Renal cortical epithelial cell (primary cell): Measurements from ENCODE around the gene SHISA3. TPM values are rescaled to one million over a fixed set of nuclear protein-coding genes. Genes with fewer than 3 reads are reported as not detected.

Experiments used
- DNase-seq: peaks from one replicate; pipeline ENCODE4 v3.0.0-alpha.2; 2011; ENCODE audit warnings: low read depth
- total RNA-seq: library from RNA; depleted of rRNA; stranded (reverse); fragments of >200 nt; gene quantifications from 2 replicates; pipeline ENCODE4 v1.2.3, GENCODE V29; 2014

The SHISA3 gene
- total RNA-seq, 1 donor from 2014 or later: 0.20 TPM

- DNase-seq: peak; percentile 62
These were observed 5.3 kb upstream of the SHISA3 start for GRCh38 chr4:42391981-42392380.

- DNase-seq: no peak
These were observed 4.9 kb upstream of the SHISA3 start for GRCh38 chr4:42392436-42392835.

- DNase-seq: no peak
These were observed 1.7 kb upstream of the SHISA3 start for GRCh38 chr4:42395595-42395994.

GRCh38 chr4:42396361-42396751 is 932 bp upstream of the SHISA3 start:
- DNase-seq: no peak

GRCh38 chr4:42397635-42398170 is 415 bp downstream of the SHISA3 start:
- no peak for DNase-seq

- no peak for DNase-seq
These were observed 1.0 kb downstream of the SHISA3 start for GRCh38 chr4:42398171-42398870.

- DNase-seq: no peak
These were observed 1.6 kb downstream of the SHISA3 start for GRCh38 chr4:42398871-42399331.

- DNase-seq: no peak
These were observed 2.1 kb downstream of the SHISA3 start for GRCh38 chr4:42399393-42399792.

- peak; percentile 49 for DNase-seq
These were observed 3.9 kb downstream of the SHISA3 start for GRCh38 chr4:42401171-42401570.

- DNase-seq: no peak
These were observed 6.7 kb downstream of the SHISA3 start for GRCh38 chr4:42404001-42404400.

GRCh38 chr4:42410446-42410845 is 13.2 kb downstream of the SHISA3 start:
- no peak for DNase-seq

- no peak for DNase-seq
These were observed 14.5 kb downstream of the SHISA3 start for GRCh38 chr4:42411803-42412202.

- peak; percentile 96 for DNase-seq
These were observed 15.0 kb downstream of the SHISA3 start for GRCh38 chr4:42412251-42412650.

- no peak for DNase-seq
These were observed 18.0 kb downstream of the SHISA3 start for GRCh38 chr4:42415281-42415680.

- DNase-seq: no peak
These were observed 18.7 kb downstream of the SHISA3 start for GRCh38 chr4:42416017-42416416.

- DNase-seq: no peak
These were observed 20.3 kb downstream of the SHISA3 start for GRCh38 chr4:42417550-42417949.

GRCh38 chr4:42420140-42420539 is 22.9 kb downstream of the SHISA3 start:
- DNase-seq: peak; percentile 69

- DNase-seq: no peak
These were observed 28.1 kb downstream of the SHISA3 start for GRCh38 chr4:42425146-42426065.

GRCh38 chr4:42428036-42428435 is 30.7 kb downstream of the SHISA3 start:
- DNase-seq: no peak

- DNase-seq: no peak
These were observed 39.8 kb downstream of the SHISA3 start for GRCh38 chr4:42436928-42437565.

GRCh38 chr4:42440083-42440482 is 42.8 kb downstream of the SHISA3 start:
- DNase-seq: no peak

GRCh38 chr4:42442601-42443000 is 45.3 kb downstream of the SHISA3 start:
- DNase-seq: no peak
